ENCODE data around the gene MCM5. TPM values are rescaled to one million over a fixed set of nuclear protein-coding genes. Genes with fewer than 3 reads are reported as not detected.
A peak's percentile ranks its signal among the peaks of the same experiment; 100 is the strongest.

The MCM5 gene
- total and polyA plus RNA-seq, 4 donors, result 6.7 to 104 (median 8.8) TPM

GRCh38 chr22:35392357-35392756 is 7.6 kb upstream of the MCM5 start:
- Histone ChIP-seq H3K36me3 (ENCODE audit: control insufficient read depth in 4 of 4, insufficient read depth in 3 of 4, low read depth in 1 of 4, low read length in 3 of 4) (peaks cover 11 to 19% (median 14%) of the 10 kb centered on the region in 4 donors), H3K9ac (ENCODE audit: low read depth in 1 of 2, low read length in 2 of 2) (no peak overlapping the region), H3K27me3 (ENCODE audit: control insufficient read depth in 4 of 4, insufficient read depth in 4 of 4, low read length in 3 of 4) (no peaks in the 10 kb centered on the region), H3K9me3 (ENCODE audit: control insufficient read depth in 4 of 4, low read length in 3 of 4) (no peaks in the 10 kb centered on the region), H3K4me1 (ENCODE audit: control insufficient read depth in 4 of 4, insufficient read depth in 4 of 4, low read length in 3 of 4) (peaks cover 12 to 37% (median 21%) of the 10 kb centered on the region in 4 donors), H3K4me3 (ENCODE audit: low read depth in 1 of 3, low read length in 3 of 3) (no peak overlapping the region), H3K27ac (ENCODE audit: low read depth in 1 of 2, low read length in 2 of 2) (no peak overlapping the region)
- DNase-seq (ENCODE audit: low spot score), result no peak
- TF ChIP-seq HNF4A (conservative IDR thresholded peaks at IDR 0.05), result peak in 1 of 2 donors; percentile 61
- no peak for TF ChIP-seq FOXA1 (IDR thresholded peaks at IDR 0.05)
- TF ChIP-seq RXRA (IDR thresholded peaks at IDR 0.05), result peak in 1 of 2 donors; percentile 16
- 75% methylated on average over 2 of the region's 2 CpGs for WGBS

GRCh38 chr22:35393116-35394010 is 6.6 kb upstream of the MCM5 start:
- Histone ChIP-seq H3K27ac (ENCODE audit: low read depth in 1 of 2, low read length in 2 of 2) (peak overlapping the region; percentile 0 to 36), H3K9ac (ENCODE audit: low read depth in 1 of 2, low read length in 2 of 2) (no peak overlapping the region), H3K36me3 (ENCODE audit: control insufficient read depth in 4 of 4, insufficient read depth in 3 of 4, low read depth in 1 of 4, low read length in 3 of 4) (peaks cover 9 to 16% (median 13%) of the 10 kb centered on the region in 4 donors), H3K4me3 (ENCODE audit: low read depth in 1 of 3, low read length in 3 of 3) (no peak overlapping the region), H3K4me1 (ENCODE audit: control insufficient read depth in 4 of 4, insufficient read depth in 4 of 4, low read length in 3 of 4) (peaks cover 13 to 44% (median 23%) of the 10 kb centered on the region in 4 donors), H3K9me3 (ENCODE audit: control insufficient read depth in 4 of 4, low read length in 3 of 4) (no peaks in the 10 kb centered on the region), H3K27me3 (ENCODE audit: control insufficient read depth in 4 of 4, insufficient read depth in 4 of 4, low read length in 3 of 4) (no peaks in the 10 kb centered on the region)
- TF ChIP-seq RAD21 (IDR thresholded peaks at IDR 0.05), result no peak
- peak; percentile 18 for TF ChIP-seq SP1 (IDR thresholded peaks at IDR 0.05)
- no peak for TF ChIP-seq EGR1 (IDR thresholded peaks at IDR 0.05; ENCODE audit: low read depth in 2 of 2)
- TF ChIP-seq JUND (IDR thresholded peaks at IDR 0.05), result no peak
- TF ChIP-seq REST (IDR thresholded peaks at IDR 0.05), result no peak
- no peak for TF ChIP-seq FOXA1 (IDR thresholded peaks at IDR 0.05)
- peak; percentile 41 to 56 for TF ChIP-seq RXRA (IDR thresholded peaks at IDR 0.05)
- peak; percentile 38 for TF ChIP-seq YY1 (IDR thresholded peaks at IDR 0.05)
- TF ChIP-seq HNF4A (conservative IDR thresholded peaks at IDR 0.05), result peak; percentile 58 to 69
- no peak for TF ChIP-seq MAX (IDR thresholded peaks at IDR 0.05)
- TF ChIP-seq ATF3 (IDR thresholded peaks at IDR 0.05), result no peak
- TF ChIP-seq FOXA2 (IDR thresholded peaks at IDR 0.05), result no peak
- WGBS, result 61% methylated on average over 16 of the region's 16 CpGs
- DNase-seq (ENCODE audit: low spot score), result no peak

- no peak overlapping the region for H3K4me3 ChIP-seq (ENCODE audit: low read depth in 1 of 3, low read length in 3 of 3)
- WGBS, result 28% methylated on average over 4 of the region's 4 CpGs
- TF ChIP-seq FOXA1 (IDR thresholded peaks at IDR 0.05) (no peak), EGR1 (IDR thresholded peaks at IDR 0.05; ENCODE audit: low read depth in 2 of 2) (peak in 1 of 2 donors; percentile 66)
- peak overlapping the region; percentile 0 to 36 for H3K27ac ChIP-seq (ENCODE audit: low read depth in 1 of 2, low read length in 2 of 2)
- no peak for DNase-seq (ENCODE audit: low spot score)
- H3K9ac ChIP-seq (ENCODE audit: low read depth in 1 of 2, low read length in 2 of 2), result no peak overlapping the region
- no peaks in the 10 kb centered on the region for H3K9me3 ChIP-seq (ENCODE audit: control insufficient read depth in 4 of 4, low read length in 3 of 4)
- H3K4me1 ChIP-seq (ENCODE audit: control insufficient read depth in 4 of 4, insufficient read depth in 4 of 4, low read length in 3 of 4), result peaks cover 13 to 44% (median 23%) of the 10 kb centered on the region in 4 donors
- peaks cover 9 to 13% (median 12%) of the 10 kb centered on the region in 4 donors for H3K36me3 ChIP-seq (ENCODE audit: control insufficient read depth in 4 of 4, insufficient read depth in 3 of 4, low read depth in 1 of 4, low read length in 3 of 4)
- no peaks in the 10 kb centered on the region for H3K27me3 ChIP-seq (ENCODE audit: control insufficient read depth in 4 of 4, insufficient read depth in 4 of 4, low read length in 3 of 4)
Observed at GRCh38 chr22:35394011-35394312, 6.0 kb upstream of the MCM5 start.

All from liver (tissue), 9 donors.